GM23338 (cell line): ENCODE measurements around the gene TRIM54. TPM values are rescaled to one million over a fixed set of nuclear protein-coding genes. Genes with fewer than 3 reads are reported as not detected.

Source experiments
- ATAC-seq: fragments of 200-7000 bp; cut with Tn5 transposase; 3 replicates; pipeline ENCODE4 v1.9.1; 2020
- DNase-seq: peaks from one replicate; pipeline ENCODE4 v3.0.0-alpha.2; 2015; ENCODE audit warnings: low spot score
- H2AFZ ChIP-seq: fragments of 200-600 bp; sonication (generic); 2 replicates; pipeline ENCODE4 v1.8.0; 2016; ENCODE audit warnings: antibody characterized with exemption, mild to moderate bottlenecking, moderate library complexity
- H3F3A ChIP-seq: fragments of 200-600 bp; sonication (generic); replicated peaks from 2 replicates; pipeline ENCODE4 v1.8.0; 2017; ENCODE audit warnings: antibody characterized with exemption, mixed run types, low read depth
- H3K27ac ChIP-seq: fragments of 200-600 bp; sonication (generic); 2 replicates; pipeline ENCODE4 v1.6.1; 2016; ENCODE audit warnings: low read depth
- H3K27me3 ChIP-seq: fragments of 200-600 bp; sonication (generic); 2 replicates; pipeline ENCODE4 v1.8.0; 2016; ENCODE audit warnings: mild to moderate bottlenecking, mixed run types, moderate library complexity; ENCODE audit not compliant: insufficient read depth
- H3K36me3 ChIP-seq: fragments of 200-600 bp; sonication (generic); 2 replicates; pipeline ENCODE4 v1.8.0; 2016; ENCODE audit warnings: mild to moderate bottlenecking; ENCODE audit not compliant: insufficient read depth
- H3K4me1 ChIP-seq: fragments of 200-600 bp; sonication (generic); 2 replicates; pipeline ENCODE4 v1.8.0; 2016; ENCODE audit warnings: mild to moderate bottlenecking, moderate library complexity; ENCODE audit not compliant: insufficient read depth
- H3K4me2 ChIP-seq: fragments of 200-600 bp; sonication (generic); 2 replicates; pipeline ENCODE4 v1.7.1; 2017; ENCODE audit warnings: mixed run types
- H3K4me3 ChIP-seq: fragments of 200-600 bp; sonication (generic); 2 replicates; pipeline ENCODE4 v1.6.1; 2016; ENCODE audit warnings: mixed run types
- H3K79me2 ChIP-seq: fragments of 200-600 bp; sonication (generic); replicated peaks from 2 replicates; pipeline ENCODE4 v1.8.0; 2017; ENCODE audit warnings: mild to moderate bottlenecking; ENCODE audit not compliant: insufficient read depth
- H3K9me2 ChIP-seq: fragments of 200-600 bp; sonication (generic); 2 replicates; pipeline ENCODE4 v1.8.0; 2017; ENCODE audit not compliant: insufficient read depth
- H4K20me1 ChIP-seq: fragments of 200-600 bp; sonication (generic); replicated peaks from 2 replicates; pipeline ENCODE4 v1.8.0; 2017; ENCODE audit warnings: mild to moderate bottlenecking; ENCODE audit not compliant: insufficient read depth
- H3K27ac Mint-ChIP-seq: 2 replicates; pipeline ENCODE4 v1.8.0; 2020; ENCODE audit warnings: inconsistent platforms, mild to moderate bottlenecking, moderate library complexity, mixed read lengths
- H3K27me3 Mint-ChIP-seq: 3 replicates; pipeline ENCODE4 v1.8.0; 2022; ENCODE audit warnings: low read depth, mild to moderate bottlenecking, moderate library complexity, mixed read lengths, inconsistent platforms; ENCODE audit not compliant: insufficient read depth, poor library complexity
- H3K36me3 Mint-ChIP-seq: 3 replicates; pipeline ENCODE4 v1.8.0; 2021; ENCODE audit warnings: low read depth, mild to moderate bottlenecking, inconsistent platforms, moderate library complexity, mixed read lengths
- H3K4me1 Mint-ChIP-seq: 3 replicates; pipeline ENCODE4 v1.8.0; 2020; ENCODE audit warnings: mild to moderate bottlenecking, inconsistent platforms, mixed read lengths
- H3K4me3 Mint-ChIP-seq: 3 replicates; pipeline ENCODE4 v1.8.0; 2021; ENCODE audit warnings: moderate library complexity, mild to moderate bottlenecking, inconsistent platforms, mixed read lengths
- H3K9me3 Mint-ChIP-seq: 3 replicates; pipeline ENCODE4 v1.8.0; 2020; ENCODE audit warnings: moderate library complexity, mild to moderate bottlenecking, inconsistent platforms, mixed read lengths
- CTCF ChIP-seq, 2 experiments: fragments of 200-600 bp in 1 of 2; sonication (generic) in 1 of 2; conservative IDR thresholded peaks; 2 replicates each; pipeline versions ENCODE4 v1.5.1 to v1.6.1; 2016 to 2017; ENCODE audit warnings: antibody characterized with exemption in 2 of 2, low read depth in 2 of 2, mild to moderate bottlenecking in 2 of 2, moderate library complexity in 1 of 2
- ETS1 ChIP-seq: IDR thresholded peaks from 2 replicates; pipeline ENCODE4 v1.6.1; 2016; ENCODE audit warnings: antibody characterized with exemption
- EZH2 ChIP-seq: fragments of 200-600 bp; sonication (generic); IDR thresholded peaks from one replicate; pipeline ENCODE4 v1.8.0; 2017; ENCODE audit warnings: antibody characterized with exemption, mild to moderate bottlenecking, low read depth; ENCODE audit not compliant: unreplicated experiment
- POLR2AphosphoS5 ChIP-seq: IDR thresholded peaks from 2 replicates; pipeline ENCODE4 v1.6.1; 2016; ENCODE audit warnings: antibody characterized with exemption, low read depth
- STAT1 ChIP-seq: IDR thresholded peaks from one replicate; pipeline ENCODE4 v1.6.1; 2016; ENCODE audit warnings: antibody characterized with exemption; ENCODE audit not compliant: unreplicated experiment
- ZNF114 ChIP-seq: fragments of 250-450 bp; sonication (Bioruptor Pico); IDR thresholded peaks from 2 replicates; pipeline ENCODE4 v1.5.0; 2020; ENCODE audit warnings: mild to moderate bottlenecking, moderate library complexity
- ZNF331 ChIP-seq: fragments of 250-450 bp; sonication (Bioruptor Pico); IDR thresholded peaks from 2 replicates; pipeline ENCODE4 v1.5.0; 2020; ENCODE audit warnings: low read depth, mild to moderate bottlenecking, moderate library complexity
- ZNF462 ChIP-seq: fragments of 250-450 bp; sonication (Bioruptor Pico); IDR thresholded peaks from 2 replicates; pipeline ENCODE4 v1.5.0; 2020; ENCODE audit warnings: mild to moderate bottlenecking, moderate library complexity
- polyA plus RNA-seq: library from polyadenylated mRNA; unstranded; fragments of >200 nt; fragmentation: Nextera tagmentation; extraction: Ambion mirVana; gene quantifications from 2 replicates; pipeline ENCODE4 v1.2.1, GENCODE V29; 2016
- total RNA-seq: library from RNA; depleted of rRNA; stranded (reverse); fragments of >200 nt; shearing (Covaris generic); gene quantifications from 2 replicates; pipeline ENCODE4 v1.2.3, GENCODE V29; 2014
- TF ChIP-seq, protein P1 (sequence below): IDR thresholded peaks from one replicate; pipeline ENCODE4 v1.6.1; 2018; ENCODE audit warnings: antibody characterized with exemption; ENCODE audit not compliant: unreplicated experiment

The TRIM54 gene
- total and polyA plus RNA-seq, 2 experiments from 2014 or later, result 1.6 to 3.3 TPM

- no peak for TF ChIP-seq ZNF462 (CRISPR knock-in tag)
- no peak for TF ChIP-seq POLR2AphosphoS5
- TF ChIP-seq ZNF114 (CRISPR knock-in tag), result no peak
- TF ChIP-seq STAT1, result no peak
Observed at GRCh38 chr2:27350106-27350693, 68.0 kb downstream of the TRIM54 start (continued).

DNA sequence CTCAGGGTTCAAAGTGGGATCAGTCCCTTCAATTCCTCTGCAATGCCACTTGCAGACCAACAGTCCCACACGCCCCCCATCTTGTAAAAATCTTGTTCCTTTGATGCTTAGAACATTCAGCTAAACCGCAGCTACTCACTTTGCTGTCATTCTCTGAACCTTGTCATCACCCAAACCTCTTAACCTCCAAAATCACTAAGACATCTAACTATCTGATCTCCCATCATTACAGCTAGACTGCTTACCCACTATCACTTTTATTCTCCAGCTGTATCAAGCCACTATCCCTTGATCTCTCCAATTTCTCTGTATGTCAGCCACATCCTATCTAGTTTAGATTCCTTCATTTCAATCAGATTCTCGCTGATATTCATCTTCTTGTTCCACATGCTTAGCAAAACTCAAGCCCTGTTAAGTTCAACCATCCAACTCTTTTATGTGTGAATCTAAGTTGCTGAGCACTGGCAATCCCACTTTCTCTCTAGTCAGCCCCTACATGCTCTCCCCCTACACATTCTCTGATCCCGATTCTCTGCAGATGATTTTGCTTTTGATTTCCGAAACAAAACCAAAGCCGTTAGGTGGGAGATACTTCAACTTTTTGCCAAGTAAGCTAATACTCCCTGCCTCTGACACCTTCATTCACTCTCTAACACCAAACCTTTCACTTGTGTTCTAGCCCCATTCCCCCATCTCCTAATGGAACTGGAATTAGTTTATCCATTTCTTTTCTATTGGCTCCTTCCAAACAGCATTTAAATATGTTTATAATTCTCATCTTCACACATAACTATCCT lies 69.8 kb downstream of the TRIM54 start:
- H3K36me3 Mint-ChIP-seq, result peaks cover 22% of the 10 kb centered on the region
- Histone ChIP-seq H3K27ac (peak overlapping the region; percentile 85), H4K20me1 (peaks cover 32% of the 10 kb centered on the region), H3K36me3 (peaks cover 7% of the 10 kb centered on the region; the same call in 1 of the 2 replicates), H3K4me3 (no peak overlapping the region), H3K79me2 (peaks cover 91% of the 10 kb centered on the region), H3F3A (peaks cover 4% of the 10 kb centered on the region), H3K4me1 (peaks cover 41% of the 10 kb centered on the region), H3K9me2 (no peaks in the 10 kb centered on the region), H3K4me2 (no peak overlapping the region), H2AFZ (no peak overlapping the region), H3K27me3 (no peaks in the 10 kb centered on the region)
- no peak overlapping the region for H3K4me3 Mint-ChIP-seq
- TF ChIP-seq ZNF114 (CRISPR knock-in tag) (no peak), EZH2 (no peak), ZNF331 (no peak), ETS1 (no peak), CTCF (conservative IDR thresholded peaks at IDR 0.05; ENCODE audit: low read depth in 2 of 2) (no peak), POLR2AphosphoS5 (no peak)
- TF ChIP-seq, protein P1, sequence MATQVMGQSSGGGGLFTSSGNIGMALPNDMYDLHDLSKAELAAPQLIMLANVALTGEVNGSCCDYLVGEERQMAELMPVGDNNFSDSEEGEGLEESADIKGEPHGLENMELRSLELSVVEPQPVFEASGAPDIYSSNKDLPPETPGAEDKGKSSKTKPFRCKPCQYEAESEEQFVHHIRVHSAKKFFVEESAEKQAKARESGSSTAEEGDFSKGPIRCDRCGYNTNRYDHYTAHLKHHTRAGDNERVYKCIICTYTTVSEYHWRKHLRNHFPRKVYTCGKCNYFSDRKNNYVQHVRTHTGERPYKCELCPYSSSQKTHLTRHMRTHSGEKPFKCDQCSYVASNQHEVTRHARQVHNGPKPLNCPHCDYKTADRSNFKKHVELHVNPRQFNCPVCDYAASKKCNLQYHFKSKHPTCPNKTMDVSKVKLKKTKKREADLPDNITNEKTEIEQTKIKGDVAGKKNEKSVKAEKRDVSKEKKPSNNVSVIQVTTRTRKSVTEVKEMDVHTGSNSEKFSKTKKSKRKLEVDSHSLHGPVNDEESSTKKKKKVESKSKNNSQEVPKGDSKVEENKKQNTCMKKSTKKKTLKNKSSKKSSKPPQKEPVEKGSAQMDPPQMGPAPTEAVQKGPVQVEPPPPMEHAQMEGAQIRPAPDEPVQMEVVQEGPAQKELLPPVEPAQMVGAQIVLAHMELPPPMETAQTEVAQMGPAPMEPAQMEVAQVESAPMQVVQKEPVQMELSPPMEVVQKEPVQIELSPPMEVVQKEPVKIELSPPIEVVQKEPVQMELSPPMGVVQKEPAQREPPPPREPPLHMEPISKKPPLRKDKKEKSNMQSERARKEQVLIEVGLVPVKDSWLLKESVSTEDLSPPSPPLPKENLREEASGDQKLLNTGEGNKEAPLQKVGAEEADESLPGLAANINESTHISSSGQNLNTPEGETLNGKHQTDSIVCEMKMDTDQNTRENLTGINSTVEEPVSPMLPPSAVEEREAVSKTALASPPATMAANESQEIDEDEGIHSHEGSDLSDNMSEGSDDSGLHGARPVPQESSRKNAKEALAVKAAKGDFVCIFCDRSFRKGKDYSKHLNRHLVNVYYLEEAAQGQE, result no peak
- no peak for ATAC-seq
- no peak for DNase-seq
- H3K4me1 Mint-ChIP-seq, result peaks cover 29% of the 10 kb centered on the region
- H3K27ac Mint-ChIP-seq, result no peak overlapping the region
- H3K27me3 Mint-ChIP-seq, result peaks cover 9% of the 10 kb centered on the region
- H3K9me3 Mint-ChIP-seq, result peaks cover under 1% of the 10 kb centered on the region; the same call in 2 of the 3 replicates
